Osteoblast (primary cell): Measurements from ENCODE around the gene S100A13. TPM values are rescaled to one million over a fixed set of nuclear protein-coding genes. Genes with fewer than 3 reads are reported as not detected.

Source experiments
- DNase-seq: peaks from one replicate; pipeline ENCODE4 v3.0.0; 2011; ENCODE audit warnings: low spot score, mixed read lengths; ENCODE audit not compliant: insufficient read length; ENCODE audit errors: missing footprints
- H2AFZ ChIP-seq: 2 replicates; pipeline ENCODE4 v1.6.0; 2011; ENCODE audit warnings: mild to moderate bottlenecking, low read length
- H3K27ac ChIP-seq: 2 replicates; pipeline ENCODE4 v1.5.1; 2011; ENCODE audit warnings: mild to moderate bottlenecking, low read depth, low read length, moderate library complexity
- H3K27me3 ChIP-seq: 2 replicates; pipeline ENCODE4 v1.6.0; 2012; ENCODE audit warnings: mild to moderate bottlenecking, control low read depth, inconsistent platforms, low read length, moderate library complexity; ENCODE audit not compliant: insufficient read depth
- H3K36me3 ChIP-seq: 2 replicates; pipeline ENCODE4 v1.5.1; 2011; ENCODE audit warnings: mild to moderate bottlenecking, low read length, control low read depth, moderate library complexity; ENCODE audit not compliant: insufficient read depth
- H3K4me1 ChIP-seq: 2 replicates; pipeline ENCODE4 v1.5.1; 2011; ENCODE audit warnings: mild to moderate bottlenecking, low read length, control low read depth, moderate library complexity; ENCODE audit not compliant: insufficient read depth
- H3K4me2 ChIP-seq: 2 replicates; pipeline ENCODE4 v1.6.0; 2011; ENCODE audit warnings: mild to moderate bottlenecking, low read length; ENCODE audit not compliant: insufficient read depth
- H3K4me3 ChIP-seq: fragments of 200-600 bp; sonication (generic); 3 replicates; pipeline ENCODE4 v1.5.1; 2012; ENCODE audit warnings: mild to moderate bottlenecking, low read length, inconsistent platforms; ENCODE audit not compliant: insufficient read depth
- H3K79me2 ChIP-seq: 2 replicates; pipeline ENCODE4 v1.6.0; 2012; ENCODE audit warnings: mild to moderate bottlenecking, low read length, control low read depth, inconsistent platforms; ENCODE audit not compliant: insufficient read depth
- H3K9me3 ChIP-seq: 2 replicates; pipeline ENCODE4 v1.5.1; 2011; ENCODE audit warnings: low read depth, low read length, control low read depth
- H4K20me1 ChIP-seq: 2 replicates; pipeline ENCODE4 v1.6.0; 2012; ENCODE audit warnings: mild to moderate bottlenecking, low read length, control low read depth; ENCODE audit not compliant: insufficient read depth
- CTCF ChIP-seq: IDR thresholded peaks from 2 replicates; pipeline ENCODE4 v1.5.1; 2011; ENCODE audit warnings: mild to moderate bottlenecking, low read depth, low read length, moderate library complexity; ENCODE audit errors: extremely low read depth
- total RNA-seq: library from RNA; depleted of rRNA; stranded (reverse); fragments of >200 nt; gene quantifications from 2 replicates; pipeline ENCODE4 v1.2.3, GENCODE V29; 2012

Gene S100A13
- total RNA-seq, 1 donor, result 121 TPM

GRCh38 chr1:153647346-153647714 is 20.0 kb upstream of the S100A13 start:
- Histone ChIP-seq H2AFZ (no peak overlapping the region), H3K9me3 (no peaks in the 10 kb centered on the region), H3K4me2 (no peak overlapping the region), H3K36me3 (peaks cover 37% of the 10 kb centered on the region), H4K20me1 (peaks cover 16% of the 10 kb centered on the region), H3K4me1 (no peaks in the 10 kb centered on the region), H3K79me2 (peaks cover 12% of the 10 kb centered on the region), H3K4me3 (no peak overlapping the region), H3K27ac (no peak overlapping the region), H3K27me3 (no peaks in the 10 kb centered on the region)
- DNase-seq, result no peak
- no peak for TF ChIP-seq CTCF

GRCh38 chr1:153646672-153647345 is 19.5 kb upstream of the S100A13 start:
- no peak overlapping the region for H3K4me3 ChIP-seq

GRCh38 chr1:153643816-153644215 is 16.5 kb upstream of the S100A13 start:
- Histone ChIP-seq H3K36me3 (peaks cover 68% of the 10 kb centered on the region), H3K79me2 (peaks cover 41% of the 10 kb centered on the region), H3K4me3 (no peak overlapping the region), H3K4me2 (no peak overlapping the region), H3K27me3 (no peaks in the 10 kb centered on the region), H2AFZ (no peak overlapping the region), H4K20me1 (peaks cover 16% of the 10 kb centered on the region), H3K9me3 (no peaks in the 10 kb centered on the region), H3K27ac (no peak overlapping the region), H3K4me1 (no peaks in the 10 kb centered on the region)
- no peak for DNase-seq
- no peak for TF ChIP-seq CTCF

More at GRCh38 chr1:153646672-153647345, 19.5 kb upstream of the S100A13 start:
- Histone ChIP-seq H2AFZ (no peak overlapping the region), H3K4me2 (no peak overlapping the region), H3K4me1 (no peaks in the 10 kb centered on the region), H3K27ac (no peak overlapping the region), H4K20me1 (peaks cover 16% of the 10 kb centered on the region), H3K79me2 (peaks cover 16% of the 10 kb centered on the region), H3K9me3 (no peaks in the 10 kb centered on the region), H3K36me3 (peaks cover 43% of the 10 kb centered on the region), H3K27me3 (no peaks in the 10 kb centered on the region)
- peak; percentile 55 for DNase-seq
- TF ChIP-seq CTCF, result no peak

- no peak for TF ChIP-seq CTCF
- no peaks in the 10 kb centered on the region for H3K4me1 ChIP-seq
- H3K4me2 ChIP-seq, result no peak overlapping the region
- no peak for DNase-seq
- no peak overlapping the region for H3K4me3 ChIP-seq
- H3K36me3 ChIP-seq, result peaks cover 75% of the 10 kb centered on the region
- H3K79me2 ChIP-seq, result peaks cover 47% of the 10 kb centered on the region
- H3K9me3 ChIP-seq, result no peaks in the 10 kb centered on the region
- peaks cover 18% of the 10 kb centered on the region for H4K20me1 ChIP-seq
- no peaks in the 10 kb centered on the region for H3K27me3 ChIP-seq
- no peak overlapping the region for H2AFZ ChIP-seq
- no peak overlapping the region for H3K27ac ChIP-seq
These were observed 15.8 kb upstream of the S100A13 start for GRCh38 chr1:153643100-153643499.
